IMR-90 (cell line): ENCODE data around the gene TIAM2. TPM values are rescaled to one million over a fixed set of nuclear protein-coding genes. Genes with fewer than 3 reads are reported as not detected.

ENCODE experiments used
- ATAC-seq: fragments of 200-7000 bp; cut with Tn5 transposase; 2 replicates; pipeline ENCODE4 v1.9.1; 2020; ENCODE audit warnings: low read depth, mild to moderate bottlenecking, moderate library complexity
- BruUV-seq: library from RNA; stranded (reverse); fragments of 400-500 nt; replicated peaks from 2 replicates; lab custom pipeline; 2021; lab: Mats Ljungman, UMichigan
- CTCF ChIA-PET: fragments of 300-600 bp; formaldehyde crosslinking; extraction: SDS; loops from one replicate; lab custom pipeline; 2021; ENCODE audit warnings: antibody characterized with exemption; lab: Yijun Ruan, JAX
- POLR2A ChIA-PET: fragments of 300-600 bp; sonication (Branson Sonifier 250); formaldehyde crosslinking; loops from one replicate; lab custom pipeline; 2022; ENCODE audit warnings: antibody characterized with exemption; ENCODE audit not compliant: unreplicated experiment; lab: Charles Lee
- DNase-seq: peaks from one replicate; pipeline ENCODE4 v3.0.0; 2013
- H2AFZ ChIP-seq: replicated peaks from 2 replicates; pipeline ENCODE3; 2013; ENCODE audit warnings: low read length, mild to moderate bottlenecking; ENCODE audit not compliant: poor library complexity
- H2AK5ac ChIP-seq: 2 replicates; pipeline ENCODE4 v1.6.1; 2013; ENCODE audit warnings: low read depth, low read length, inconsistent platforms
- H2AK9ac ChIP-seq: replicated peaks from 2 replicates; pipeline ENCODE3; 2013; ENCODE audit warnings: mild to moderate bottlenecking, low read depth, low read length, moderate library complexity; ENCODE audit not compliant: poor library complexity
- H2BK120ac ChIP-seq: 2 replicates; pipeline ENCODE4 v1.6.1; 2013; ENCODE audit warnings: low read depth, low read length, inconsistent platforms
- H2BK15ac ChIP-seq: 3 replicates; pipeline ENCODE4 v1.6.1; 2013; ENCODE audit warnings: low read depth, low read length, inconsistent platforms
- H2BK20ac ChIP-seq: 2 replicates; pipeline ENCODE4 v1.6.1; 2013; ENCODE audit warnings: low read depth, mild to moderate bottlenecking, inconsistent platforms, low read length, moderate library complexity
- H2BK5ac ChIP-seq: 2 replicates; pipeline ENCODE4 v1.6.1; 2013; ENCODE audit warnings: mild to moderate bottlenecking, low read depth, low read length, inconsistent platforms; ENCODE audit not compliant: poor library complexity, severe bottlenecking
- H3K14ac ChIP-seq: replicated peaks from 2 replicates; pipeline ENCODE4 v1.6.1; 2013; ENCODE audit warnings: low read depth, low read length, inconsistent platforms
- H3K18ac ChIP-seq: 2 replicates; pipeline ENCODE4 v1.6.1; 2013; ENCODE audit warnings: low read depth, low read length, control low read depth
- H3K23ac ChIP-seq: 2 replicates; pipeline ENCODE4 v1.6.1; 2013; ENCODE audit warnings: low read depth, low read length, inconsistent platforms
- H3K27ac ChIP-seq: 2 replicates; pipeline ENCODE4 v1.5.1; 2013; ENCODE audit warnings: mild to moderate bottlenecking, control low read depth, low read length; ENCODE audit not compliant: insufficient read depth
- H3K27me3 ChIP-seq: 2 replicates; pipeline ENCODE4 v1.6.1; 2013; ENCODE audit warnings: low read length; ENCODE audit not compliant: control insufficient read depth, insufficient read depth
- H3K36me3 ChIP-seq: 2 replicates; pipeline ENCODE4 v1.6.1; 2013; ENCODE audit warnings: low read length, mixed read lengths; ENCODE audit not compliant: control insufficient read depth, insufficient read depth
- H3K4ac ChIP-seq: 2 replicates; pipeline ENCODE4 v1.6.1; 2013; ENCODE audit warnings: low read depth, low read length, inconsistent platforms
- H3K4me1 ChIP-seq: 2 replicates; pipeline ENCODE4 v1.6.1; 2013; ENCODE audit warnings: low read length, mixed read lengths; ENCODE audit not compliant: control insufficient read depth, insufficient read depth
- H3K4me2 ChIP-seq: 2 replicates; pipeline ENCODE4 v1.6.1; 2013; ENCODE audit warnings: low read depth, mild to moderate bottlenecking, control low read depth, low read length, moderate library complexity
- H3K4me3 ChIP-seq: 2 replicates; pipeline ENCODE4 v1.5.1; 2013; ENCODE audit warnings: low read depth, mild to moderate bottlenecking, control low read depth, low read length, moderate library complexity; ENCODE audit not compliant: insufficient read depth
- H3K56ac ChIP-seq: 2 replicates; pipeline ENCODE4 v1.6.1; 2013; ENCODE audit warnings: low read length, inconsistent platforms; ENCODE audit not compliant: insufficient read depth; ENCODE audit errors: extremely low read depth
- H3K79me1 ChIP-seq, 2 experiments: 2 replicates each; pipeline ENCODE4 v1.6.1; 2013; ENCODE audit warnings: low read length in 2 of 2, inconsistent platforms in 1 of 2, low read depth in 1 of 2
- H3K9ac ChIP-seq: 2 replicates; pipeline ENCODE4 v1.6.1; 2013; ENCODE audit warnings: low read depth, low read length, control low read depth
- H3K9me1 ChIP-seq: 2 replicates; pipeline ENCODE4 v1.6.1; 2013; ENCODE audit warnings: low read length, inconsistent platforms; ENCODE audit not compliant: insufficient read depth
- H3K9me3 ChIP-seq: 2 replicates; pipeline ENCODE4 v1.6.1; 2013; ENCODE audit warnings: low read length; ENCODE audit not compliant: control insufficient read depth, insufficient read depth
- H4K20me1 ChIP-seq: 2 replicates; pipeline ENCODE4 v1.6.1; 2013; ENCODE audit warnings: low read length, inconsistent platforms; ENCODE audit not compliant: insufficient read depth
- H4K5ac ChIP-seq: 2 replicates; pipeline ENCODE4 v1.6.1; 2013; ENCODE audit warnings: mild to moderate bottlenecking, low read depth, low read length, control low read depth
- H4K8ac ChIP-seq, 2 experiments: 2 replicates each; pipeline ENCODE4 v1.6.1; 2013; ENCODE audit warnings: low read depth in 2 of 2, low read length in 2 of 2, control low read depth in 1 of 2, inconsistent platforms in 1 of 2
- H4K91ac ChIP-seq: 2 replicates; pipeline ENCODE4 v1.6.1; 2013; ENCODE audit warnings: low read depth, low read length, inconsistent platforms; ENCODE audit not compliant: insufficient read depth
- FOS ChIP-seq: fragments of 150-350 bp; IDR thresholded peaks from 2 replicates; pipeline ENCODE4 v1.6.1; 2016; ENCODE audit warnings: low read depth, low read length
- POLR2A ChIP-seq: IDR thresholded peaks from 2 replicates; pipeline ENCODE4 v1.6.1; 2012; ENCODE audit warnings: mild to moderate bottlenecking, low read depth, low read length
- SMC3 ChIP-seq: fragments of 150-350 bp; IDR thresholded peaks from 2 replicates; pipeline ENCODE4 v1.6.1; 2016; ENCODE audit warnings: low read depth, mild to moderate bottlenecking, antibody characterized with exemption, low read length, moderate library complexity
- USF2 ChIP-seq: fragments of 150-350 bp; IDR thresholded peaks from 2 replicates; pipeline ENCODE4 v1.6.1; 2017; ENCODE audit warnings: mild to moderate bottlenecking, antibody characterized with exemption, low read length, low read depth
- WGBS, 2 experiments: methylation state at CpG; one replicate each; pipeline versions ENCODE4 v1.1.5 to v1.1.7; 2013; ENCODE audit warnings: missing lambda C conversion rate in 2 of 2; ENCODE audit not compliant: insufficient read length in 1 of 2; ENCODE audit errors: extremely low coverage in 2 of 2; 5-methylcytosine and 5-hydroxymethylcytosine counted together
- dilution Hi-C: fragments of 300-500 bp; cut with HindIII; formaldehyde crosslinking; loops from one replicate; pipeline ENCODE4 v1.14.3; 2018; ENCODE audit warnings: low sequenced_read_pairs; ENCODE audit not compliant: unreplicated experiment
- in situ Hi-C: fragments of 300-500 bp; cut with MboI; formaldehyde crosslinking; loops from 3 replicates; pipeline ENCODE4 v1.14.3; 2019; ENCODE audit warnings: low sequenced_read_pairs, inconsistent platforms, mixed read lengths
- intact Hi-C: fragments of 100-400 bp; cut with micrococcal nuclease; formaldehyde crosslinking; loops from 2 replicates; pipeline ENCODE4 v1.10.0; 2022
- polyA plus RNA-seq, 3 experiments: library from polyadenylated mRNA; depleted of rRNA; stranded (reverse); fragments of >200 nt; gene quantifications; 2 replicates each; pipeline ENCODE4 v1.2.3, GENCODE V29; 2012; ENCODE audit warnings: low replicate concordance in 1 of 3
- total RNA-seq: library from RNA; depleted of rRNA; stranded (reverse); fragments of >200 nt; gene quantifications from 2 replicates; pipeline ENCODE4 v1.2.3, GENCODE V29; 2012

Gene TIAM2
- total and polyA plus RNA-seq, 2 of the 4 experiments (the other 2 are of a cell fraction): 3.1 to 4.7 TPM

GRCh38 chr6:155036907-155037306, 41.8 kb downstream of the TIAM2 start:
- Histone ChIP-seq H2BK120ac (no peak overlapping the region), H4K20me1 (no peaks in the 10 kb centered on the region), H2AFZ (no peak overlapping the region), H3K4me3 (no peak overlapping the region), H3K79me1 (no peaks in the 10 kb centered on the region), H3K27ac (no peak overlapping the region), H3K27me3 (no peaks in the 10 kb centered on the region), H3K23ac (no peak overlapping the region), H3K9me1 (0 out of 2 replicates have a peak, but pooled peaks cover 3% of the 10 kb centered on the region), H2AK5ac (no peak overlapping the region), H3K4me1 (no peaks in the 10 kb centered on the region; the same call in 1 of the 2 replicates), H4K8ac (no peak overlapping the region), H3K9ac (no peak overlapping the region), H3K9me3 (no peaks in the 10 kb centered on the region), H4K5ac (no peak overlapping the region), H4K91ac (no peak overlapping the region), H2BK20ac (no peak overlapping the region), H2BK15ac (no peak overlapping the region), H3K14ac (no peak overlapping the region), H2AK9ac (no peak overlapping the region), H2BK5ac (no peak overlapping the region), H3K56ac (no peak overlapping the region), H3K4me2 (no peak overlapping the region), H3K36me3 (no peaks in the 10 kb centered on the region), H3K18ac (no peak overlapping the region), H3K4ac (no peak overlapping the region)
- BruUV-seq: no TSS peak
- no peak for TF ChIP-seq SMC3
- TF ChIP-seq USF2: no peak
- no peak for TF ChIP-seq FOS
- TF ChIP-seq POLR2A: no peak
- ATAC-seq (no peak), DNase-seq (no peak)
- CTCF ChIA-PET: no interaction called here
- intact Hi-C loops (no loop called here), dilution Hi-C loops (no loop called here), in situ Hi-C loops (no loop called here)
- no CpG with 5 or more reads among the region's 8 CpGs for WGBS, 2 experiments
- POLR2A ChIA-PET: interaction anchor here (0.5 kb wide), 1 partner anchor 202 kb away, joined by 3 read pairs; no protein-coding TSS in a partner anchor
